Astrocyte of the cerebellum (primary cell): Measurements from ENCODE around the gene KLF13.
A peak's percentile ranks its signal among the peaks of the same experiment; 100 is the strongest.

ENCODE experiments used
- DNase-seq: peaks from one replicate; pipeline ENCODE4 v3.0.0-alpha.2; 2011; ENCODE audit warnings: low read depth
- H3K4me3 ChIP-seq: 2 replicates; pipeline ENCODE4 v1.5.1; 2011; ENCODE audit warnings: mild to moderate bottlenecking, low read depth, low read length, moderate library complexity
- CTCF ChIP-seq: IDR thresholded peaks from 2 replicates; pipeline ENCODE4 v1.5.1; 2012; ENCODE audit warnings: low read length, low read depth, moderate library complexity, mild to moderate bottlenecking; ENCODE audit errors: missing control alignments
- in situ Hi-C: cut with HindIII; loops from 2 replicates; pipeline ENCODE4 v1.10.0; 2017; ENCODE audit warnings: low sequenced_read_pairs

The KLF13 gene

GRCh38 chr15:31327669-31328427 is 1.2 kb downstream of the KLF13 start:
- no peak for DNase-seq
- no peak for TF ChIP-seq CTCF
- in situ Hi-C loops = no loop called here
- peak overlapping the region; percentile 63 for H3K4me3 ChIP-seq

GRCh38 chr15:31328428-31328968 is 1.9 kb downstream of the KLF13 start:
- no peak for DNase-seq
- peak overlapping the region; percentile 63 for H3K4me3 ChIP-seq
- in situ Hi-C loops = no loop called here
- no peak for TF ChIP-seq CTCF

- no peak for TF ChIP-seq CTCF
- DNase-seq = no peak
- peak overlapping the region; percentile 63 for H3K4me3 ChIP-seq
- in situ Hi-C loops = no loop called here
Observed at GRCh38 chr15:31328969-31329639, 2.5 kb downstream of the KLF13 start.

- DNase-seq = no peak
- in situ Hi-C loops = no loop called here
- peak overlapping the region; percentile 63 for H3K4me3 ChIP-seq
- TF ChIP-seq CTCF = no peak
Observed at GRCh38 chr15:31329640-31330010, 3.0 kb downstream of the KLF13 start.

- in situ Hi-C loops = no loop called here
- DNase-seq = no peak
- no peak overlapping the region for H3K4me3 ChIP-seq
- no peak for TF ChIP-seq CTCF
Observed at GRCh38 chr15:31330111-31330785, 3.6 kb downstream of the KLF13 start.

GRCh38 chr15:31330836-31331235 is 4.2 kb downstream of the KLF13 start:
- no peak overlapping the region for H3K4me3 ChIP-seq
- DNase-seq = no peak
- in situ Hi-C loops = no loop called here
- no peak for TF ChIP-seq CTCF
